ENCODE measurements around the gene FBN1. TPM values are rescaled to one million over a fixed set of nuclear protein-coding genes. Genes with fewer than 3 reads are reported as not detected.

Gene FBN1
- total and polyA plus RNA-seq, 10 of the 15 experiments (the other 5 are each of a cell fraction or from before 2014, with no cell fraction given): 2.2 to 15.3 (median 7.0) TPM

DNA sequence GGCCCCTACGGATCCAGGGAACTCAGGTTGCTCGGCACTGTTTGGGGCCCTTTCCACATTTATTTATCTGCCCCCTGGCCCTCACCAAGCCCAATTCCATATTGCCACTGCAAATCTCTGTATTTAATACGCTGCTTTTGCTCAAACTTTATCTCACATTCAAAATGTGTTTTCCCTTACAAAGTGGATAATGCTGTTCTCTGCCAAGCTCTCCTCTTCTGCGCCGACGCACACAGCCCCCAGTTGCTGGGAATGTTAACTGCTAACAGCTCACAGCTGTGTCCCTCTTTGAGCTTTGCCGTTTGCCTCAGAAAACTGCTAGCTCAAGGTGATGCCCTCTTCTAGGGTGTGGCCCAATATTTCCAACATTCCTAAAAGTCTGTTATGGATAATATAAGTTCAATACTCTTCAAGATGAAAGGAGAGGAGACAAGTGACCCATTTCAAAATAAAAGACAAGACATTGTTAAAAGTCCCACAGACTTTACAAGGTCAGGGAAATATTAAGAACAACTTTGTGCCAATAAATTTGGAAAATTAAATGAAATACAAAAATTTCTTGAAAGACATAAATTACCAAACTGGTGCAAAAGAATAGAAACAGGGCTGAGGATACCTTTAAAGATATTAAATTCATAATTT lies 12.6 kb upstream of the FBN1 start:
- POLR2A ChIA-PET: no interaction called here
- H3K4me3 ChIP-seq: no peak overlapping the region
- H3K27me3 ChIP-seq (replicated peaks in 1 of 2; ENCODE audit: control insufficient read depth in 2 of 2, insufficient read depth in 2 of 2, low read length in 1 of 2): no peaks in the 10 kb centered on the region
- H3K79me2 ChIP-seq (ENCODE audit: control insufficient read depth, insufficient read depth, low read length): no peaks in the 10 kb centered on the region
- ATAC-seq (no peak), DNase-seq (ENCODE audit: low read depth, low spot score) (no peak), FAIRE-seq (no peak)
- in situ Hi-C loops (cut with MboI) (no loop called here), intact Hi-C loops (cut with micrococcal nuclease; ENCODE audit: unreplicated experiment) (no loop called here)
- RAD21 ChIA-PET (ENCODE audit: unreplicated experiment): no interaction called here
- no peaks in the 10 kb centered on the region for H4K20me1 ChIP-seq (ENCODE audit: control insufficient read depth, insufficient read depth)
- H3K27ac ChIP-seq (ENCODE audit: control insufficient read depth, insufficient read depth): no peak overlapping the region
- H3K9me3 ChIP-seq (replicated peaks; ENCODE audit: control insufficient read depth, insufficient read depth, low read length): no peaks in the 10 kb centered on the region
- H2AFZ ChIP-seq (ENCODE audit: control insufficient read depth, low read depth, low read length): no peak overlapping the region
- CTCF ChIA-PET: no interaction called here
- 74% methylated on average over 7 of the region's 7 CpGs for WGBS (ENCODE audit: insufficient coverage, insufficient replicate concordance, low lambda C conversion rate, missing lambda C conversion rate)
- no peak overlapping the region for H3K4me2 ChIP-seq (ENCODE audit: control insufficient read depth, insufficient read depth)
- BruUV-seq (replicated peaks): no TSS peak
- no peaks in the 10 kb centered on the region for H3K36me3 ChIP-seq (ENCODE audit: control insufficient read depth in 2 of 2, insufficient read depth in 2 of 2, low read length in 1 of 2)
- no peak for TF ChIP-seq FOS (IDR thresholded peaks at IDR 0.05; ENCODE audit: borderline replicate concordance, extremely low read depth, insufficient read length)
- TF ChIP-seq CREM (IDR thresholded peaks at IDR 0.05; ENCODE audit: low read depth): no peak
- H3K4me1 ChIP-seq (ENCODE audit: control insufficient read depth, insufficient read depth, low read length): no peaks in the 10 kb centered on the region
- no peak overlapping the region for H3K9ac ChIP-seq (ENCODE audit: control insufficient read depth, insufficient read depth, low read length)
- SMC1A ChIA-PET (ENCODE audit: uncharacterized antibody, unreplicated experiment): interaction anchor here (1.0 to 2.1 kb wide), 2 partner anchors 8 to 20 kb away, joined by 3 to 5 read pairs; no protein-coding TSS in a partner anchor

DNA sequence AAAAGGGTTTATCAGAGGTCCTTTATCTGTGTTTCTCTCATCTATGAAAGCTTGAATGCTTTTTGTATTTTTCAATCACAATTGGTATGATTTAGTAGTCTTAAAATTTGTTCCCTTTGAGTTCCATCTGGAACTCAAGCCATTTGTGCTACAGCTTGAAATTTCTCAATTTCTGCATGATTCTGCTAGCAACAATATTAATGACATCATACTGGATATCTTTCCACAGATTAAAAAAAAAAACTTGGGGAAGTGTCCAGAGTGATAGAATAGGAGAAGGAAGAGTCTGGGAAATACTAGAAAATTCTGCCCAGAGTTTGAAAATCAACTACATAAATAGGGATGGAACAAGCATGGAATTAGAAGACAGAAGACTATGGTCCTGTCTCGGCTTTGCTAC lies 9.3 kb upstream of the FBN1 start:
- RAD21 ChIA-PET (ENCODE audit: unreplicated experiment): no interaction called here
- no peak overlapping the region for H3K4me3 ChIP-seq
- in situ Hi-C loops (cut with MboI): no loop called here
- CTCF ChIA-PET: interaction anchor here (1.3 kb wide), 1 partner anchor 296 kb away, joined by 5 read pairs; no protein-coding TSS in a partner anchor
- POLR2A ChIA-PET: no interaction called here
- H3K27ac ChIP-seq (ENCODE audit: control insufficient read depth, insufficient read depth): no peak overlapping the region
- H3K36me3 ChIP-seq (ENCODE audit: control insufficient read depth in 2 of 2, insufficient read depth in 2 of 2, low read length in 1 of 2): no peaks in the 10 kb centered on the region
- H4K20me1 ChIP-seq (ENCODE audit: control insufficient read depth, insufficient read depth): no peaks in the 10 kb centered on the region
- no peak overlapping the region for H2AFZ ChIP-seq (ENCODE audit: control insufficient read depth, low read depth, low read length)
- H3K9ac ChIP-seq (ENCODE audit: control insufficient read depth, insufficient read depth, low read length): no peak overlapping the region
- 85% methylated on average over 1 of the region's 1 CpG for WGBS (ENCODE audit: insufficient coverage, insufficient replicate concordance, low lambda C conversion rate, missing lambda C conversion rate)
- ATAC-seq: no peak
- no TSS peak for BruUV-seq (replicated peaks)
- no peaks in the 10 kb centered on the region for H3K27me3 ChIP-seq (replicated peaks in 1 of 2; ENCODE audit: control insufficient read depth in 2 of 2, insufficient read depth in 2 of 2, low read length in 1 of 2)
- FAIRE-seq: no peak
- no peak overlapping the region for H3K4me2 ChIP-seq (ENCODE audit: control insufficient read depth, insufficient read depth)
- H3K79me2 ChIP-seq (ENCODE audit: control insufficient read depth, insufficient read depth, low read length): no peaks in the 10 kb centered on the region
- intact Hi-C loops (cut with micrococcal nuclease; ENCODE audit: unreplicated experiment): no loop called here
- no peaks in the 10 kb centered on the region for H3K9me3 ChIP-seq (replicated peaks; ENCODE audit: control insufficient read depth, insufficient read depth, low read length)
- SMC1A ChIA-PET (ENCODE audit: uncharacterized antibody, unreplicated experiment): interaction anchor here (0.6 to 1.4 kb wide), 2 partner anchors 8 to 124 kb away, joined by 3 to 5 read pairs; no protein-coding TSS in a partner anchor
- DNase-seq (ENCODE audit: low read depth, low spot score): no peak
- H3K4me1 ChIP-seq (ENCODE audit: control insufficient read depth, insufficient read depth, low read length): no peaks in the 10 kb centered on the region
- TF ChIP-seq BMI1 (IDR thresholded peaks at IDR 0.05; ENCODE audit: borderline replicate concordance): no peak
- no peak for TF ChIP-seq MTA3 (IDR thresholded peaks at IDR 0.05; ENCODE audit: borderline replicate concordance, low read length)
- TF ChIP-seq YY1 (IDR thresholded peaks at IDR 0.05; ENCODE audit: low read depth, low read length): no peak
- TF ChIP-seq CEBPB (IDR thresholded peaks at IDR 0.05; ENCODE audit: borderline replicate concordance in 1 of 2, low read depth in 2 of 2, low read length in 2 of 2): no peak
- no peak for TF ChIP-seq CHD1 (IDR thresholded peaks at IDR 0.05; ENCODE audit: low read depth, low read length)
- TF ChIP-seq NR2C2 (IDR thresholded peaks at IDR 0.05; ENCODE audit: borderline replicate concordance, control insufficient read depth, insufficient read length, low read depth): no peak
- TF ChIP-seq, protein P1, sequence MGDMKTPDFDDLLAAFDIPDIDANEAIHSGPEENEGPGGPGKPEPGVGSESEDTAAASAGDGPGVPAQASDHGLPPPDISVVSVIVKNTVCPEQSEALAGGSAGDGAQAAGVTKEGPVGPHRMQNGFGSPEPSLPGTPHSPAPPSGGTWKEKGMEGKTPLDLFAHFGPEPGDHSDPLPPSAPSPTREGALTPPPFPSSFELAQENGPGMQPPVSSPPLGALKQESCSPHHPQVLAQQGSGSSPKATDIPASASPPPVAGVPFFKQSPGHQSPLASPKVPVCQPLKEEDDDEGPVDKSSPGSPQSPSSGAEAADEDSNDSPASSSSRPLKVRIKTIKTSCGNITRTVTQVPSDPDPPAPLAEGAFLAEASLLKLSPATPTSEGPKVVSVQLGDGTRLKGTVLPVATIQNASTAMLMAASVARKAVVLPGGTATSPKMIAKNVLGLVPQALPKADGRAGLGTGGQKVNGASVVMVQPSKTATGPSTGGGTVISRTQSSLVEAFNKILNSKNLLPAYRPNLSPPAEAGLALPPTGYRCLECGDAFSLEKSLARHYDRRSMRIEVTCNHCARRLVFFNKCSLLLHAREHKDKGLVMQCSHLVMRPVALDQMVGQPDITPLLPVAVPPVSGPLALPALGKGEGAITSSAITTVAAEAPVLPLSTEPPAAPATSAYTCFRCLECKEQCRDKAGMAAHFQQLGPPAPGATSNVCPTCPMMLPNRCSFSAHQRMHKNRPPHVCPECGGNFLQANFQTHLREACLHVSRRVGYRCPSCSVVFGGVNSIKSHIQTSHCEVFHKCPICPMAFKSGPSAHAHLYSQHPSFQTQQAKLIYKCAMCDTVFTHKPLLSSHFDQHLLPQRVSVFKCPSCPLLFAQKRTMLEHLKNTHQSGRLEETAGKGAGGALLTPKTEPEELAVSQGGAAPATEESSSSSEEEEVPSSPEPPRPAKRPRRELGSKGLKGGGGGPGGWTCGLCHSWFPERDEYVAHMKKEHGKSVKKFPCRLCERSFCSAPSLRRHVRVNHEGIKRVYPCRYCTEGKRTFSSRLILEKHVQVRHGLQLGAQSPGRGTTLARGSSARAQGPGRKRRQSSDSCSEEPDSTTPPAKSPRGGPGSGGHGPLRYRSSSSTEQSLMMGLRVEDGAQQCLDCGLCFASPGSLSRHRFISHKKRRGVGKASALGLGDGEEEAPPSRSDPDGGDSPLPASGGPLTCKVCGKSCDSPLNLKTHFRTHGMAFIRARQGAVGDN (IDR thresholded peaks at IDR 0.05): no peak
- TF ChIP-seq, protein P2, sequence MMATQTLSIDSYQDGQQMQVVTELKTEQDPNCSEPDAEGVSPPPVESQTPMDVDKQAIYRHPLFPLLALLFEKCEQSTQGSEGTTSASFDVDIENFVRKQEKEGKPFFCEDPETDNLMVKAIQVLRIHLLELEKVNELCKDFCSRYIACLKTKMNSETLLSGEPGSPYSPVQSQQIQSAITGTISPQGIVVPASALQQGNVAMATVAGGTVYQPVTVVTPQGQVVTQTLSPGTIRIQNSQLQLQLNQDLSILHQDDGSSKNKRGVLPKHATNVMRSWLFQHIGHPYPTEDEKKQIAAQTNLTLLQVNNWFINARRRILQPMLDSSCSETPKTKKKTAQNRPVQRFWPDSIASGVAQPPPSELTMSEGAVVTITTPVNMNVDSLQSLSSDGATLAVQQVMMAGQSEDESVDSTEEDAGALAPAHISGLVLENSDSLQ (IDR thresholded peaks at IDR 0.05): no peak
- no peak for TF ChIP-seq TBL1XR1 (IDR thresholded peaks at IDR 0.05; ENCODE audit: low read depth, low read length)
- TF ChIP-seq FOXK2 (IDR thresholded peaks at IDR 0.05): no peak
- no peak for TF ChIP-seq HDAC6 (IDR thresholded peaks at IDR 0.05; ENCODE audit: unreplicated experiment)
